ENCODE results near the gene CTSC. TPM values are rescaled to one million over a fixed set of nuclear protein-coding genes. Genes with fewer than 3 reads are reported as not detected.

CTSC gene
- total and polyA plus RNA-seq, 2 donors (not counting 1 experiment from before 2014, with no cell fraction given): 18.7 to 18.8 TPM

- no peaks in the 10 kb centered on the region for H3K27me3 Mint-ChIP-seq
- Histone ChIP-seq H3K4me3 (ENCODE audit: control extremely low read depth in 1 of 5, extremely low read depth in 1 of 5, insufficient read depth in 1 of 5, low read depth in 2 of 5, low read length in 4 of 5) (no peak overlapping the region), H3K4me2 (replicated peaks; ENCODE audit: low read depth, low read length, poor library complexity, severe bottlenecking) (no peak overlapping the region), H3K27ac (ENCODE audit: low read length in 2 of 2) (no peak overlapping the region), H4K20me1 (ENCODE audit: control insufficient read depth, insufficient read depth, low read length, poor library complexity, severe bottlenecking) (no peaks in the 10 kb centered on the region), H3K9me3 (ENCODE audit: control extremely low read depth in 1 of 3, control insufficient read depth in 2 of 3, insufficient read depth in 1 of 3, low read length in 2 of 3) (peaks cover 0 to 1% (median 0%) of the 10 kb centered on the region in 3 donors), H2AFZ (ENCODE audit: insufficient read depth, low read depth, low read length, poor library complexity, severe bottlenecking) (no peak overlapping the region), H3K79me2 (ENCODE audit: control insufficient read depth, insufficient read depth, low read length) (no peaks in the 10 kb centered on the region), H3K36me3 (replicated peaks in 1 of 2; ENCODE audit: control extremely low read depth in 1 of 2, control insufficient read depth in 1 of 2, extremely low read depth in 1 of 2, insufficient read depth in 2 of 2, low read length in 1 of 2) (peaks cover 17 to 19% of the 10 kb centered on the region in 2 experiments), H3K27me3 (replicated peaks in 1 of 4; ENCODE audit: control extremely low read depth in 1 of 4, control insufficient read depth in 3 of 4, insufficient read depth in 4 of 4, low read length in 3 of 4) (no peaks in the 10 kb centered on the region), H3K9ac (ENCODE audit: low read length) (no peak overlapping the region), H3K4me1 (ENCODE audit: control insufficient read depth in 2 of 2, insufficient read depth in 2 of 2, low read length in 2 of 2) (peaks cover 0 to 6% of the 10 kb centered on the region in 2 donors)
- no peak for TF ChIP-seq CTCF (IDR thresholded peaks at IDR 0.05)
- no peak for TF ChIP-seq EZH2 (IDR thresholded peaks at IDR 0.05; ENCODE audit: borderline replicate concordance, insufficient read depth, low read depth, low read length, poor library complexity, severe bottlenecking)
- H3K27ac Mint-ChIP-seq: no peak overlapping the region
- no CpG with 5 or more reads among the region's 2 CpGs for WGBS (ENCODE audit: insufficient coverage)
- intact Hi-C loops (cut with micrococcal nuclease): no loop called here
- no peaks in the 10 kb centered on the region for H3K9me3 Mint-ChIP-seq (ENCODE audit: insufficient read depth)
- CTCF ChIA-PET: no interaction called here
- peaks cover 17% of the 10 kb centered on the region for H3K4me1 Mint-ChIP-seq
- no peak for ATAC-seq (ENCODE audit: low read depth)
- POLR2A ChIA-PET: no interaction called here
- DNase-seq: no peak
- no peak overlapping the region for H3K4me3 Mint-ChIP-seq
These were observed 39.7 kb downstream of the CTSC start for GRCh38 chr11:88297863-88298262.

GRCh38 chr11:88297421-88297820 is 40.1 kb downstream of the CTSC start:
- Histone ChIP-seq H3K79me2 (ENCODE audit: control insufficient read depth, insufficient read depth, low read length) (no peaks in the 10 kb centered on the region), H3K36me3 (replicated peaks in 1 of 2; ENCODE audit: control extremely low read depth in 1 of 2, control insufficient read depth in 1 of 2, extremely low read depth in 1 of 2, insufficient read depth in 2 of 2, low read length in 1 of 2) (peaks cover 17 to 19% of the 10 kb centered on the region in 2 experiments), H3K4me1 (ENCODE audit: control insufficient read depth in 2 of 2, insufficient read depth in 2 of 2, low read length in 2 of 2) (peaks cover 0 to 6% of the 10 kb centered on the region in 2 donors), H2AFZ (ENCODE audit: insufficient read depth, low read depth, low read length, poor library complexity, severe bottlenecking) (no peak overlapping the region), H3K27ac (ENCODE audit: low read length in 2 of 2) (no peak overlapping the region), H4K20me1 (ENCODE audit: control insufficient read depth, insufficient read depth, low read length, poor library complexity, severe bottlenecking) (no peaks in the 10 kb centered on the region), H3K27me3 (replicated peaks in 1 of 4; ENCODE audit: control extremely low read depth in 1 of 4, control insufficient read depth in 3 of 4, insufficient read depth in 4 of 4, low read length in 3 of 4) (no peaks in the 10 kb centered on the region), H3K4me2 (replicated peaks; ENCODE audit: low read depth, low read length, poor library complexity, severe bottlenecking) (no peak overlapping the region), H3K4me3 (ENCODE audit: control extremely low read depth in 1 of 5, extremely low read depth in 1 of 5, insufficient read depth in 1 of 5, low read depth in 2 of 5, low read length in 4 of 5) (no peak overlapping the region), H3K9me3 (ENCODE audit: control extremely low read depth in 1 of 3, control insufficient read depth in 2 of 3, insufficient read depth in 1 of 3, low read length in 2 of 3) (peaks cover 0 to 1% (median 0%) of the 10 kb centered on the region in 3 donors), H3K9ac (ENCODE audit: low read length) (no peak overlapping the region)
- POLR2A ChIA-PET: no interaction called here
- 92% methylated on average over 2 of the region's 2 CpGs for WGBS (ENCODE audit: insufficient coverage)
- CTCF ChIA-PET: no interaction called here
- Mint-ChIP-seq H3K27me3 (no peaks in the 10 kb centered on the region), H3K27ac (no peak overlapping the region), H3K4me3 (no peak overlapping the region), H3K9me3 (ENCODE audit: insufficient read depth) (no peaks in the 10 kb centered on the region), H3K4me1 (peaks cover 13% of the 10 kb centered on the region)
- ATAC-seq (ENCODE audit: low read depth): no peak
- intact Hi-C loops (cut with micrococcal nuclease): no loop called here
- TF ChIP-seq CTCF (IDR thresholded peaks at IDR 0.05) (no peak), EZH2 (IDR thresholded peaks at IDR 0.05; ENCODE audit: borderline replicate concordance, insufficient read depth, low read depth, low read length, poor library complexity, severe bottlenecking) (no peak)
- no peak for DNase-seq
